KMS-11 (cell line): ENCODE results near the gene NUDT4.
"Not testable (repeated sequence)": the region's sequence is repeated elsewhere in the genome, so short reads cannot be mapped to it uniquely, and the experiment has no call there.

Experiments
- H2AFZ ChIP-seq: fragments of 200-600 bp; sonication (generic); 2 replicates; pipeline ENCODE4 v1.6.1; 2016; ENCODE audit warnings: antibody characterized with exemption, mixed run types, low read depth
- H3K27ac ChIP-seq: fragments of 200-600 bp; sonication (generic); 2 replicates; pipeline ENCODE4 v1.6.1; 2016; ENCODE audit warnings: mild to moderate bottlenecking, mixed run types
- H3K27me3 ChIP-seq: fragments of 200-600 bp; sonication (generic); 2 replicates; pipeline ENCODE4 v1.6.1; 2017; ENCODE audit warnings: mild to moderate bottlenecking, low read depth, mixed run types, moderate library complexity; ENCODE audit not compliant: insufficient read depth
- H3K36me3 ChIP-seq: fragments of 200-600 bp; sonication (generic); 2 replicates; pipeline ENCODE4 v1.6.1; 2017; ENCODE audit warnings: mild to moderate bottlenecking, mixed run types; ENCODE audit not compliant: insufficient read depth
- H3K4me1 ChIP-seq: fragments of 200-600 bp; sonication (generic); 2 replicates; pipeline ENCODE4 v1.6.1; 2016; ENCODE audit warnings: mild to moderate bottlenecking, low read depth, mixed run types; ENCODE audit not compliant: poor library complexity, severe bottlenecking
- H3K4me2 ChIP-seq: fragments of 200-600 bp; sonication (generic); 2 replicates; pipeline ENCODE4 v1.7.0; 2016; ENCODE audit warnings: mild to moderate bottlenecking, mixed run types
- H3K4me3 ChIP-seq: fragments of 200-600 bp; sonication (generic); IDR thresholded peaks from 2 replicates; pipeline ENCODE4 v1.6.1; 2017; ENCODE audit warnings: low read depth, low read length, mixed read lengths; ENCODE audit not compliant: insufficient read depth
- H3K79me2 ChIP-seq: fragments of 200-600 bp; sonication (generic); 2 replicates; pipeline ENCODE4 v1.6.1; 2016; ENCODE audit warnings: low read depth, mixed run types; ENCODE audit not compliant: insufficient read depth
- H3K9ac ChIP-seq: fragments of 200-600 bp; sonication (generic); 2 replicates; pipeline ENCODE4 v1.6.1; 2016; ENCODE audit warnings: mild to moderate bottlenecking, mixed run types
- H4K20me1 ChIP-seq: fragments of 200-600 bp; sonication (generic); 2 replicates; pipeline ENCODE4 v1.6.1; 2016; ENCODE audit warnings: mild to moderate bottlenecking, mixed run types; ENCODE audit not compliant: insufficient read depth
- CTCF ChIP-seq: fragments of 200-600 bp; sonication (generic); conservative IDR thresholded peaks from 2 replicates; pipeline ENCODE4 v1.6.1; 2017; ENCODE audit warnings: low read depth, mild to moderate bottlenecking, antibody characterized with exemption, low read length, moderate library complexity, mixed read lengths

NUDT4 gene

DNA sequence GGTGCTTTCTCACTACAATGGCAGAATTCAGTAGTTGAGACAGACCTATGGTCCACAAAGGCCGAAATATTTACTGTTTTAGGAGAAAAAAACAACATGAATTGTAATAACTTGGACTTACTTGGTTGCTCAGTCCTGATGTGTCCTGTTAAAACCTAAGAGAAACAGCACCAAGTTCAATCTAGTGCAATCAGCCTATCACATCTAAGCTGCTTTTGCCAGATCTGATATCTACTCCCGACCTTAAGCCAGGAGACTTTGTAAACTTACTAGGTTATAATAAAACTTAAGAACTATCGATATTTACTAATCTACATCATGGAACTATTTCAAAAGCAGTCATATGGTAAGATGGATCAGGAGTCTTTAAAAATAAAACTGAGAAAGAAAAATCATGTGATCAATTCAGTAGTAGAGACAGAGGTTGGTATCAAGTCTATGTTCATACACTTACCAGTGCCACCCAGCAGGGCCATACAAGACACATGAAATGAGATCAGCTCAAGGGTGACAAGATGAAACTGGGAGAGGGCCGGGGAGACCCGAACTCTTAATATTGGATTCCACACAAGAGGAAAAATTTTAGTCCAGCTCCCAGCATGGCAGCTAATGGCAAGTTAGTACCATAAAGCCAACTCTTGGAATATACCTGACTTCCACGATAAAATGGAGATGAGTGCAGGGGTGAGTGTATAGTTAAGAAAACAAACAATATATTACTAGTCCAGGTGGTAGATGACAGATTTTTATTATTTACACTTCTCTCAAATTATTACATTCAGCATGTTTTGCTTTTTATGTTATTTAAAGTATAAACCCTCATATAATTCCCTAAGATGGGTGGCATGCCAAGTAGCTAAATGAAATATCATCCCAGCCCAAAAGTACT, 27.5 kb downstream of the NUDT4 start:
- H3K27ac ChIP-seq = no peak overlapping the region
- H4K20me1 ChIP-seq = no peaks in the 10 kb centered on the region
- H3K4me3 ChIP-seq = no peak overlapping the region
- H3K4me2 ChIP-seq = no peak overlapping the region
- TF ChIP-seq CTCF = no peak
- H3K27me3 ChIP-seq = no peaks in the 10 kb centered on the region
- H3K4me1 ChIP-seq = peaks cover 17% of the 10 kb centered on the region
- H3K9ac ChIP-seq = no peak overlapping the region
- H3K79me2 ChIP-seq = 0 out of 2 replicates have a peak, but pooled peaks cover 4% of the 10 kb centered on the region
- no peaks in the 10 kb centered on the region for H3K36me3 ChIP-seq
- no peak overlapping the region for H2AFZ ChIP-seq

DNA sequence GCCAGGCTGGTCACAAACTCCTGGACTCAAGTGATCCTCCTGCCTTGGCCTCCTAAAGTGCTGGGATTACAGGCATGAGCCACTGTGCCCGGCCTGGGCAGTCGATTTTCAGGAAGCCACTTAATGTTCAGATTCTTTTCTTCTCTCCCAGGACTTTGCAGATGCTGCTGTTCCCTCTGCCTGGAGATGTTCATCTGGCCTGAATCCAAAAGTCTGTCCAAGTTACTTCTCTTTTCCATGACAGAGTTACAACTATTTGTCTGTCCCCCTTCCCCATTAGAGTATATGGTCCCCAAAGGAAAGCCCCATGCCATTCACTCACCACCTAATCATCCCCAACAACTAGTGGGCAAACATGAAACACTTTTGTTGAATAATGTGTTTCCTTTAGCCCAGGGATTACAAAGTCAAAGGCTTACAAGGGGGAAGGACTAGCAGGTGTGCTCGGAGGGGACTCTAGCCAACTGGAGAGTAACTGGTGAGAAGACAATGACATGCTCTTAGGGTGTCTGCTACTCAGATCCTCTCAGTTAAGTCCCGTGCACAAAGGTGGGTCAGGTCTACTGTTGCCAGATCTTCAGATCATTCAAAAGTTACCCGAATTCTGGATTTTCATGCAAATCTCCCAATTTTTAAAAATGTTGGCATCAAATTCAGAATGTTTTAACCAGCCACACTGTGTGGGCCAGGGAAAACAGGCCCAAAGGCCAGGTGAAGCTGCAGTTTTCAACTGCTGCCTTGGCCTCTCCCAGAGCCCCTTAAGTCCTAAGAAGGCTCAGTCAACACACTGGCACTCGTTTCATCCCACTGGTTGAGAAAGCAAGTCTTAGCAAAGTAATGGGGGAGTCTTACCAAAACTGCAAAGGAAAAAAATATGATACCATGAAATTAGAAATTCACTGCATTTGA, 29.6 kb downstream of the NUDT4 start:
- H3K4me1 ChIP-seq = peaks cover 12% of the 10 kb centered on the region
- H3K36me3 ChIP-seq = no peaks in the 10 kb centered on the region
- no peaks in the 10 kb centered on the region for H4K20me1 ChIP-seq
- H3K9ac ChIP-seq = no peak overlapping the region
- H3K79me2 ChIP-seq = peaks cover 15% of the 10 kb centered on the region; the same call in 1 of the 2 replicates
- H2AFZ ChIP-seq = no peak overlapping the region
- no peak for TF ChIP-seq CTCF
- H3K4me3 ChIP-seq = no peak overlapping the region
- no peak overlapping the region for H3K27ac ChIP-seq
- no peak overlapping the region for H3K4me2 ChIP-seq
- H3K27me3 ChIP-seq = no peaks in the 10 kb centered on the region

- no peaks in the 10 kb centered on the region for H3K36me3 ChIP-seq
- no peak overlapping the region for H3K27ac ChIP-seq
Measured at GRCh38 chr12:93407963-93408283, 30.2 kb downstream of the NUDT4 start.

DNA sequence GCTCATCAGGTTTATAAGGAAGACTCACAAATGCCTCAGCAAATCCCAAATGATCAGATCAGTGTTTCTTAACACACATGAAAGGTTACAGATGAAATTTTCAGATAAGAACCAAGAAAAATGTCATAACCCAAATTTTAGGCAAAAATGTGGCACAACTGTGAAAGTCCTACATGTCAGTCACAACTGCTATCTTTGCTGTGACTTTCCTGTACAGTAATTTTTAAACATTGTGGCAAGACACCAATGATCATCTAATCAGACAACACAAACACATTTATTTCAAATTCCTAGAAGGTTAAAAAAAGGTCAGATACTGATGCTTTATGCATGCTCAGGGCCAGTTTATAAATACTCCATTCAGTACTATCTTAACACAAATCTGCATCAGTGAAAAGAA, 31.1 kb downstream of the NUDT4 start:
- Histone ChIP-seq H2AFZ (no peak overlapping the region), H3K27me3 (no peaks in the 10 kb centered on the region), H3K4me2 (no peak overlapping the region), H3K27ac (no peak overlapping the region), H3K79me2 (peaks cover 30% of the 10 kb centered on the region), H3K36me3 (no peaks in the 10 kb centered on the region), H3K4me3 (no peak overlapping the region), H3K9ac (no peak overlapping the region), H3K4me1 (peaks cover 12% of the 10 kb centered on the region), H4K20me1 (no peaks in the 10 kb centered on the region)
- TF ChIP-seq CTCF = no peak

More at GRCh38 chr12:93407963-93408283, 30.2 kb downstream of the NUDT4 start:
- no peak for TF ChIP-seq CTCF
- Histone ChIP-seq H3K4me2 (no peak overlapping the region), H2AFZ (no peak overlapping the region), H3K79me2 (peaks cover 21% of the 10 kb centered on the region), H3K4me1 (peaks cover 12% of the 10 kb centered on the region), H3K27me3 (no peaks in the 10 kb centered on the region), H3K9ac (no peak overlapping the region), H4K20me1 (no peaks in the 10 kb centered on the region), H3K4me3 (no peak overlapping the region)

DNA sequence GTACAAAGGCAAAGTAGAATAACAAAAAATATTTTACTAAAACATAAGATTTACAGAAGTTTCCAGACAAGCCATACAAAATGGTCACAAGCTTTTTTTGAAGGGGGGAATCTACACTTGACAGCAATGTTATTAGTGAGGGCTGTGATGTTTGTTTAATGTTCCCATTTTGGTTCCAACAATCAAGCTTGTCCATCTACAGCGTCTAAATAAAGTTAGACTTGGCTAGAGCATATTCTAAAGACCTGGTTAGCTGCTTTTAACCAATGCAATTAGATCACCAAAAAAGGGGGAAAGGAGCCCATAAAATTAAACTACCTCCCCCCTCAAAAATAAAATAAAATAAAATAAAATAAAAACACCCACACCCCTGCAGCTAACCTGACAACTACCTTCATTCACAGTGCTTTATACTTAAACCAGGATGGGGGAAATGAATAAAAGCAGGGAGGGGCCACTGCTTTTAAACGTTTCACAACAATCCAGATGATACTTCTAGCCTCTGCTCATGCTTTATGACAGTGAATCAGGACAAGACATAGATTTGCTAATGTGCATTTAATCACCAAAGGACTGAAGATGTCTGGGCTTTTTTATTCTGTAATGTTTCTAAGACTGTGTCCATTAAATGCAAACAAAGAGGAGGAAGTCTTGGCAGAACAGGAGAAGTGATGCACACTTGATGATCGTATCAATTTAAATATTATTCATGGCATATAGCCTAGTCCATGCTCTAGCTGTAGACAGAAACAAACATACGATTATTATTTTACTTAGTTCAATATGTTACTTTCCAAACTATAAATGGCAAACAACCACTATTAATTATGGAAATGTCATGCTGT, 31.8 kb downstream of the NUDT4 start:
- H3K9ac ChIP-seq, H3K4me2 ChIP-seq, H3K27me3 ChIP-seq, H3K36me3 ChIP-seq, H4K20me1 ChIP-seq, H3K27ac ChIP-seq, H3K4me1 ChIP-seq, H2AFZ ChIP-seq, H3K4me3 ChIP-seq: not testable (repeated sequence)
- H3K79me2 ChIP-seq = peaks cover 38% of the 10 kb centered on the region

GRCh38 chr12:93411060-93411459, 33.3 kb downstream of the NUDT4 start:
- not testable (repeated sequence) for H2AFZ ChIP-seq, H3K36me3 ChIP-seq, H3K27me3 ChIP-seq, H3K4me2 ChIP-seq, H3K4me3 ChIP-seq, H3K27ac ChIP-seq, H3K9ac ChIP-seq
- peaks cover 53% of the 10 kb centered on the region for H3K79me2 ChIP-seq
- H4K20me1 ChIP-seq = peaks cover 17% of the 10 kb centered on the region; the same call in 1 of the 2 replicates
- peaks cover 17% of the 10 kb centered on the region for H3K4me1 ChIP-seq
